OCI-M2 (cell line): ENCODE results near the gene SLCO2A1.

Experiments
- DNase-seq: peaks from one replicate; lab custom pipeline; 2025; ENCODE audit not compliant: unreplicated experiment; lab: John Stamatoyannopoulos, UW

Gene SLCO2A1

GRCh38 chr3:133915685-133916658, 113.8 kb downstream of the SLCO2A1 start:
- no peak for DNase-seq

- no peak for DNase-seq
Measured at GRCh38 chr3:133914839-133915600, 114.7 kb downstream of the SLCO2A1 start.

- no peak for DNase-seq
Measured at GRCh38 chr3:133910422-133910821, 119.3 kb downstream of the SLCO2A1 start.

GRCh38 chr3:133905376-133905775, 124.3 kb downstream of the SLCO2A1 start:
- no peak for DNase-seq

- no peak for DNase-seq
Measured at GRCh38 chr3:133901847-133902246, 127.9 kb downstream of the SLCO2A1 start.

GRCh38 chr3:133901083-133901482, 128.6 kb downstream of the SLCO2A1 start:
- no peak for DNase-seq

- DNase-seq: no peak
Measured at GRCh38 chr3:133899311-133899710, 130.4 kb downstream of the SLCO2A1 start.

GRCh38 chr3:133897547-133897946, 132.2 kb downstream of the SLCO2A1 start:
- no peak for DNase-seq

- no peak for DNase-seq
Measured at GRCh38 chr3:133896002-133896761, 133.5 kb downstream of the SLCO2A1 start.

- DNase-seq: no peak
Measured at GRCh38 chr3:133895208-133896001, 134.3 kb downstream of the SLCO2A1 start, which contains the start of gene RAB6B. TSS of gene RAB6B (minus strand) at chr3:133895882. CDS start at chr3:133895466, 416 bp downstream.

GRCh38 chr3:133894353-133895207, 135.1 kb downstream of the SLCO2A1 start:
- no peak for DNase-seq

- DNase-seq: no peak
Measured at GRCh38 chr3:133893683-133894352, 135.9 kb downstream of the SLCO2A1 start.

- DNase-seq: no peak
Measured at GRCh38 chr3:133892541-133893231, 137.0 kb downstream of the SLCO2A1 start.

GRCh38 chr3:133891662-133892378, 137.9 kb downstream of the SLCO2A1 start:
- DNase-seq: no peak

GRCh38 chr3:133890972-133891644, 138.6 kb downstream of the SLCO2A1 start:
- DNase-seq: no peak

- DNase-seq: no peak
Measured at GRCh38 chr3:133890037-133890436, 139.7 kb downstream of the SLCO2A1 start.

- DNase-seq: no peak
Measured at GRCh38 chr3:133888726-133889340, 140.9 kb downstream of the SLCO2A1 start.
